ENCODE data around the gene PFDN6.
A peak's percentile ranks its signal among the peaks of the same experiment; 100 is the strongest.

The PFDN6 gene

DNA sequence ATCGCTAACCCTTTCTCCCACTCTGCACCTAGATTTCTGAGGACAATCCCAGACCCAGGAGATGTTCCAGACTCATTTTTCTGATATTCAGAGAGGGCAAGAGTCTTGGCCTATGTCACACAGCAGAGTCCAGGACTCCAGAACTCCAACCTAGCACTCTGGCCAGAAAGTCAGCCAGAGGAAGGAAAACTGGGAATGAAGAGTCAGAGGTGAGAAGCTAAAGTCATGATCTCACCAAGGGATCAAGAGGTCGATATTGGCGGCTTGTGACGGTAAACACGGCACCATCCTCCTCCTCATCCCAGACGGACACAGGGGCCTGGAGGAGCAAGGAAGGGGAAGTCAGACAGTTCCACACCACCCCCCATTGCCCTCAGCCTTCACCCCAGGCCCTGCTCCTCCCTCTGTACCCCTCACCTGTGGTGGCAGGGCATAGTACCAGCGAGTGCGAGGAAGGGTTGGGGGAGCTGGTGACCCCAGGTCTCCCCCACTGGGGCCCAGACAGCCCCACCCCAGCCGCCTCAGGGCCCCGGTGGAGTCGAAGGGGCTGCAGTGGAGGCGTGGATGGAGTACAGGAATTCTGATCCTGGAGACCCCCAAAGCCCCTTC, 7.5 kb downstream of the PFDN6 start:
- no peak for DNase-seq

DNA sequence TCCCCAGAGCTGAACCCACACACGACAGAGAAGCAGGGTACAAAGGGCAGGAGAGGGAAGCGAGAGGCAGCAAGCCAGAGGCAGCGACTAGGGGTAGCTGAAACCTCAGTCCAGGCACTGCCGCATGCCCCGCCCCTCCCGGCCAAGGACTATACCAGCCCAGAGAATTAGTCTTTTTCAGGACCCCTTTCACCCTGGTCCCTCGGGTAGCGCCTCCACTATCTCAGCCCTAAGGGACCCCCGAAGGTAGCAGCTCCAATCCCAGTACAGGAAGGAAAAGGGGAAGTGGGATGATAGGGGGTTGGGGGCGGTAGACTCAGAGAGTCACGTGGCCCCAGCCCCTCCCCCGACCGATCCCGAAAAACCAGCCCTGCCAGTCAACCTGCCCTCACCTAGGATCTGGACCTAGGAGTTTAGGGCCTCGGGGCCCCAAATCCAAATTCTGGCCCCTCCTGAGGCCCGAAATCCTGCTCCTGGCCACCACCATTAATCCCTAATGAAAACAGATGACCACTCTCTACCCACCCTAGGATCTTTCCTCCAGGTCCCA, 8.1 kb downstream of the PFDN6 start:
- DNase-seq, result peak in 1 of 2 donors; percentile 12

DNA sequence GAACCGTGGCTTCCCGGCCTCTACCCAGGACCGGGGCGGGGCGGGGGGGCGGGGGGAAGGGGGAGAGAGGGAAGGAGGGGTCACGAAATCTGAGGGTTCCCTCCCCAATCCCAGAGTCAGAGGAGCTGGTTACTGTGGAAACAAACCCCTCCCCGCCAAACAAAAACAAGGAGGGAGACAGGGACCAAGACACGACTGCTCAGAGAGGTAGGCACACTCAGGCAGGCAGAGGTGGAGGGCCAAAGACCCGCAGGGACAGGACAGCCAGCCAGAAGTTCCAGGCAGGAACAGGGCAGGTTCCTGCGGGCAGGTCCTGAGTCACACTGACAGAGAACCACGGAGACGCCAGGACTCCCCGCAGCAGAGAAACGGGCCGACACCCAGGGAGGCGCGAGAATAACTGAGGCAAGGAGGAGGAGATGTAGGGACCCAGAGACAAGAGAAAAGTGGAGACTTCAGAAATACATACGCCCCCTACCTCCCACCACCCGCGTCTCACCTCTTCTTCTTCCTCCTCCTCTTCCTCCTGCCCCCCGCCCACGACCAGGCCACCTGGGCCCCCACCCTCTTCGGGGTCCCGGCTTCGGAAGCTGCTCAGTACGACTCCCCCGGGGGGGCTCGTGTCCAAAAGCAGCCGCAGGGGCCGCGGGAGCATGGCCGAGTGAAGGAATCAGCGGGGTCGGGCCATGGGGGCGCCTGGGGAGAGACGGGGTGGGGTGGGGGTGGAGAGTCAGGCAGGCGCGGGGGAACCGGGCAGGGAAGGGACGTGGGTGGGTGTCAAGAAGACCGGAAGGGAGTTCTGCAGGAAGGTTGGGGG, 8.8 kb downstream of the PFDN6 start:
- peak; percentile 74 for DNase-seq

DNA sequence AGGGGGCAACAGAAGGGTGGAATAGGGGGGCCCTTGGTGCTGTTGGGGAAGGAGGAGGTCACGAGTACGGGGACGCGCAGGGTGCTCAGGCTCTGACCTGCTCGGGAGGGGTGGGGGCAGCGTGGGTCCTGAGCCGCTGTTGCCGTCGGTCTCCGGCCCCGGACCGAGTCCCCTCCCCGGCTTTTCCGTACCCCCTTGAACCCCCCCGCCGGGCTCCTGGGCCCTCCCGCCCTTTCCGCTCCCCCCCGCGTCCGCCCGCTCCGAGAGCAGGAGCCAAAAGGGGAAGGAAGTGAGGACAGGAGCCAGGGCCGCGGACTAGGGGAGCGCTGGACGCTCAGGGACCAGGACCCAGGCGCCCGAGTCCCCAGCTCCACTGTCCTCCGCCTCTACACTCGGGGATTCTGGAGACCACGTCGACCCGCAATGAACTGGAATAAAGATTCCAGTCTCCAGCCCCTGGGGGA, 9.4 kb downstream of the PFDN6 start, which contains the start of gene RGL2:
Gene RGL2, minus strand, starts transcription at position 170 of the 464 bp plus-strand sequence. CDS start 332 bp downstream, outside the sequence.
- peak in 1 of 2 donors; percentile 57 for DNase-seq

DNA sequence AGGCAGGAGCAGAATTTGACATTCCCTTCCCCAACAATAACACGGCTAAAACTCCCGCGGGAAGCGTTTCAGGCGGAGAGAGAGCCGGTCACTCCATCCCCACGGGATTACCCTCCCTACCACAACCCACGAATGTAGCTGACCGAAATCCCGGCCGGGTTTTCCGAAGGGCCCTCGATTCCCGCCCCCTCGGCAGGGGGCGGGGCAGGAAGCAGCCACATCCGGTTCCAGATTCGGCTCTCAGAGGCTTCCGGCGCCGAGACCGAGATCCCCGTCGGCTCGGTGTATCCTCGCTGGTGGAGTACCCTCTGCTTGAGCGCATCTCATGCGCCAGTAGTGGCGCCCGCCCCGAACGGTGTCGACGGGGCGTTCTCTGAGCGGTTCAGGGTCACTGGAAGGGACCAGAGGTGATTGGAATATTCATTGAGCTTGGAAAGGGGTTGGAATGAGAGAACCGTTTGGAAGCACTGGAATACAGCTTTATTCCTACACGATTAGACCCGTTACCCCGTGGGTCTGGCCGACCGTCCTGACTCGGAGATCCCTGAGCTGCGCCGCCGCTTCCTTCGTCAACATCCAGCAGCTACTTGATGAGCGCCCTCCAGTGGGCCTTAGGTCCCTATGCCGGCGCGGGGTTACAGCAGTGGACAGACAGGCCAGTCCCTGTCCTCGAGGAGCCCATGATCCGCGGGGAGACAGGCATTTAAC, 10.0 kb downstream of the PFDN6 start:
- peak; percentile 93 to 97 for DNase-seq

DNA sequence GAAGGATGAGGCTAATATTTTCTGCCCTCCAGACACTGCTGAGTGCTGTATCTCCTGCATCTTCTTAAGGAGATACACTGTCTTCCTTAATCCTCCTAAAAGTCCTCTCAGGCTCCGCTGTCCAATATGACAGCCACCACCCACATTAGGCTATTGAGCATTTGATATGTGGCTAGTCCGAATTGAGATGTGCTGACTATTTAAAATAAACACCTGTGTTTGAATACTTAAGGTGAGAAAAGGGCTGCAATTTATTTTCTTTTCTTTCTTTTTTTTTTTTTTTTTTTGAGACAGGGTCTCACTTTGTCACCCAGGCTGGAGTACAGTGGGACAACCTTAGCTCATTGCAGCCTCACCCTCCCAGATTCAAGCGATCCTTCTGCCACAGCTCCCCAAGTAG, 12.5 kb downstream of the PFDN6 start:
- DNase-seq, result no peak

DNA sequence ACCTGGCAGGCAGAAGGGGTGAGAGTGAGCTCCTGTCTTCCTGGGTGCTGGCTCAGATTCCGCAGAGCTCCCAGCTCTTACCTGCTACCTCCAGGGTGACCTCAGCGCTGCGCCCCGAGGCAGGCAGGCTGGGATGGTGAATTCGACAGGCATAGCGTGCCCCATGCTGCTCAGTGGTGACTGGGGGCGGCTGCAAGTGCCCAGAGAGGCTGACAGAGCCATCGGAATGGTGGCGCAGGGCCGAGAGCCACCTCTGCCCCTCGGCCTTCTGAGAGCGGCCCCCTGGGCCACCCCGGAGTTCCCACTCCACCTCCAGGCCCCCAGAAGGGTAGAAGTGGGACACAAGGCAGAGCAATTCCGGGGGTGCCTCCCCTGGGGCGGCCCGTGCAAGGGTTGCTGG, 14.8 kb downstream of the PFDN6 start:
- no peak for DNase-seq

DNA sequence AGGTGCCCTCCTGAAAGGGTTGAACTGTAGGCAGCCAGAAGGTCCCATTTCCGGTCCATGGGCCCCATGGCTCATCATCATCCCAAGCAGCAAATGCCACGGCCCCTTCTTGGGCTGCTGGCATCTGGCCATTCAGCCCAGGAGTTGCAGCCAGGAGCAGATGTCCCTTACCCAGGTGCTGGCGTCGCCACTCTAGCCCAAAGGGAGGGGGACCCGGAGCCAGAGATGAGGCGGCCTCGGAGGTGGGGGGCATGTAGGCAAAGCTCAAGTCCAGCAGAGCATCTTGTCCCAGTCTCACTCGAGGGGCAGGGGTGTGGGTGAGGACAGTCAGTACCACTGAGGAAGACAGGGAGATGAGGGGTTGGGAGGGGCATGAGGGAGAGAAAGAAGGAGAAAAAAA, 15.7 kb downstream of the PFDN6 start:
- no peak for DNase-seq

DNA sequence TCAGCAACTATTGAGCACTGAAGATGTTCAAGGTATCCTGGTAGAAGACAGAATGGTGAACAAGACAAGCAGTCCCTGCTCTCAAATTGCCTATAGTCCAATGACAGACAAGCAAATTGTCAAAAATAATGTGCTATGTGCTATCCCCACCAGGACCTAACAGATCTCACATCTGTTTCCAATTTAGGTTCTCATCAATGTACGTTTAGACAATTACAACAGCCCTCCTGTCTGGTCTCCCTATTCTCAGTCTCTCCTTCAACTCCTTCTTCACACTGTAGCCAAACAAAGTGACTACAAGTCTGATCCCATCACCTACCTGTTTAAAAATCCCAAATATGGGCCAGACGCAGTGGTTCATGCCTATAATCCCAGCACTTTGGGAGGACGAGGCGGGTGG, 17.0 kb downstream of the PFDN6 start:
- DNase-seq, result no peak

DNA sequence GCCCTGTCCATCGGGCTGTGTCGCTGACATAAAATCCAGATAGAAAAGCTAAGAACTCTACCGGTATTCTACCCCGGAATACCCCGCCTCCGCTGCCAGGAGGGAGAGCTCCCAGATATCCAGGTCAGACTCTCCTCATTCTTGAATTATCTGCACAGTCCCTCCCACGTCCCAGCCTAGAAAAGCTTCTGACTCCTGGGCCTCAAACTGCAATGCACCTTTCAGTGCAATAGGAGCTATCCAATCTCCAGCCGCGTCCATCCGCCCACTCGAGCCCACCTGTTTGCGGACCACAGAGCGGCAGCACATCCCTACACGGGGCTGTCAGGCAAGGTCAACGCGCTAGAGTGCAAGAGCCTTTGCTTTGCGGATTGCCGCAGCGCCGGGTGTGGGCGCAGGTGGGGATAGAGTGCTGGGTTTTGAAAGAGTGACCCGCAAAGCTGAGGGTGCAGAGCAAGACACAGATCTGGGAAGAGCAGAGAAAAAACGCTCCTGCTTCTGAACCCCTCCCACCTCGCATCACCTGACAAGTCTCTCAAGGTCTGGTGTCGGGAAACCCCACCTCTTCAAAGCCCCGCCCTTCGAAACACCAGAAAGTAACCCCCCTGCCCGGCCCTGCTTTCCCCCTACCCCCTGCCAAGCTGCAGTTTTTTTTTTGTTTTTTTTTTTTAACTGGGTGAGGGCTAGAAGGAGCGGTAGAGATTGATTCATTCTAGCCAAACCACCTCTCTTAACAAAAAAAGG, 23.1 kb downstream of the PFDN6 start:
- DNase-seq, result peak; percentile 59 to 82

DNA sequence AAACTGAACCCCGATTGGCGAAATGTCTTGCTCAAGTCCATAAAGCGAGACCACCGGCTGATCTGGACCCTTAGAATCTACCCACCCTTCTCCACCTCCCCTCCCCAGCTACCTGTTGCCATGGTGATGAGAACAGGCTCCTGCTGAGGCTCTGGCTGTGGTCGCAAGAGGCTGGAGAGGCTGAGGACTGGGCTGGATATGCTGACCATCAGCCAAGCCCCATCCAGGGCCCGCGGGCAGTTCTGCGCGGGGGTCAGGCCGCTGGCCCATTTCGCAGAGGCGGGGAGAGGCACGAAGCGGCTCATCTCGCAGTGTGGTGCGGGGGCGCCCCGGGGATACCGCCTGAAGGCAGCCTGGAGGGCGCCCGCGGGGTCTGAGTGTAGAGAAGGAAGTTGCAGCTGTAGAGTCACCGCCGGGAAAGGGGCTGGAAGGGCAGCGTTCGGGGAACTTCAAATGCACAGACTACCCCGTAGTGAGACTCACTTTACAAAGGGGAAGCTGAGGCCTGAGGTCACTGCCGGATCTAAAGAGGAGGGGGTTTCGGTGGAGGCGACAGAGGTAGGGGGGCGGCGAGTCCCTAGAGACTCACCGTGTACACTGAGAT, 23.8 kb downstream of the PFDN6 start:
- DNase-seq, result peak; percentile 77 to 80

DNA sequence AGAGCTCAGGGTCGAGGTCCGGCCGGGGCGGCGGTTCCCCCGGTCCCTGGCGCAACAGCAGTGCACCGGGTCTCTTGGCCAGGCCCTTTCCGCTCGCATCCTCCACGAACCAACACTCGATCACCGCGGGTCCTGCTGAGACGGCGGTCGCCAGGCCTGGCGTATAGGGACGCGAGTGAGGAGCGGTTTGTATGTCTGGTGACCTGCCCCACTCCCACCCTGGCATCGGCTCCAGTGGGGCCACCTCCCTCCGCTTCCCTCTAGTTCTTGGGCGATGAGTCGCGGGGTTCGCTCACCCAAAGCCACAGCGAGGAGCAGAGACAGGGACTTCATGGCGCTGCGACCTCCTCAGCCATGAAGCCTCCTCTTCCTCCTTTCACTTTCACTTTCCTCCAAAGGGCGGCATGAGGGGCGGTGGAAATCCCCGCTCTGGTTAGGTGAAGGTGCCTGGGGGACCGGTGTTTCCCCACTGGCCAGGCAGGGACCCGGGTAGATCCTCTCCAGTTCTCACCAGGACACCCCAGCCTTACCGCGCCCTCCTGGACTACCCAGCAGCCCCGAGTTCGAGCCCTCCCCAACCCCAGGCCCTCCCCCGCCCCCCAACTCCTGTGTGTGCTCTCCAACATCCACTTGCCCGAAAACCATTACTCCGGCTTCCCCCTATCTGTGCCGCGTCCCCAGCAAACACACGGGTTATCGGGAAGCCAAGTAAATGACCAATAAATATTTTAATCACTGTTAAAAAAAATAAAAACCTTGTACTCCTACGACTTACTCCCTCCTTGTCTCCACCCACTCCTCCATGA, 24.5 kb downstream of the PFDN6 start, which contains the start of gene TAPBP:
Gene TAPBP, minus strand, starts transcription at position 370 of the 806 bp plus-strand sequence. Its CDS starts 37 bp downstream, at position 333.
- peak; percentile 86 to 91 for DNase-seq

DNA sequence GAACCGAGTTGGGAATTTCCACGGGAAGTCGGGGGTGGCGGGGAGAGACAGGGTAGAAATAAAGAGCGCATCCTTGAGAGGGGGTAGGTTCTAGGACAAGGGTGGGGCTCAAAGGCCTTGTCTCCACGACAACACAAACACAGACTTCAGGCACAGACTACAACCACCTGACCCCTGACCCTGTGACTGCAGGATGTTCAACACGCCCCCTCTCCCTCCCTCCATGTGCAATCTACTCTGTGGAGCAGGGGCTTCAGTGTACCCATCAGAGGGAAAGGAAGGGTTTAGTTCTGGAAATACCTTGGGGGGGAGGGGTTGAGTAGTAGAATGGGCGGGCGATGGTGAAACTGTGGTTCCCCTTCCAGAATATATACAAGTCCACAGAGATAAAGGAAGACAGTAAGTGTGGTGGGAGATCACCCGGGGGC, 25.1 kb downstream of the PFDN6 start:
- DNase-seq, result peak; percentile 97 to 98

DNA sequence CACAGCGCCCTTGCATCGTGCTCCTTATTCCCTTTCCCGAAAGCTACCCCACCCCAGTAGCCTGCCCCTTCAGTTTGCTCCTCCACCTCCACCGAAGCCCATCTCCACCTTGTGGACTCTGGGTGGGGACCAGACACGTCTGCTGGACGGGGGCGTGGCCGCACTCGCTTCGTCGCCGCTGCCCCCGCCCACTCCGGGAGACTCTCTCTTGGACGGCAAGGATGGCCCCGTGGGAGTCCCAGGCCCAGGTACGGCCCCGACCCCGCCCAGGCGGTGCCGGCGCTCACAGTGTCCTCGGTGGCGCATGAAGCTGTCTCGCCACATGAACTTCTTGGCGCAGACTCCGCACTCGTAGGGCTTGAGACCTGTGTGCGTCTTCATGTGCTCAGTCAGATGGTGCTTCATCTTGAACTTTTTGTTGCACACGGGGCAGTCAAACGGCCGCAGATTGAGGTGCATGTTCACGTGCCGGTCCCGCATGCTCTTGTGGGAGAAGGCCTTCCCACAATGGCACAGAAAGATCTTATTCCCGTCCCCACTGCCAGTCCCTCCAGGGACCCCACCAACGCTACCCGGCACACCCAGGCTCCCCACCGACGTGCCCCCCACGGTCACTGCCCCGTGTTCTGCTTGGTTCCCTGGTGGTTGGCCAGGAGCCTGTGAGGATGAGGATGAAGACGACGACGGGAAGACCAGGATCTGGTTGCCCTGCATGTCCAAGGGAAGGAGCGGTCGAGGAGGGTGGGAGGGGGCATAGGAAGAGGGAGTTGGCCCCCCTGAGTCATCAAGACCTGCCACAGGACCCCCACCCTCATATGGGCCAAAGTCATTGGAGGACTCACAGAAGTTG, 25.8 kb downstream of the PFDN6 start:
- no peak for DNase-seq

DNA sequence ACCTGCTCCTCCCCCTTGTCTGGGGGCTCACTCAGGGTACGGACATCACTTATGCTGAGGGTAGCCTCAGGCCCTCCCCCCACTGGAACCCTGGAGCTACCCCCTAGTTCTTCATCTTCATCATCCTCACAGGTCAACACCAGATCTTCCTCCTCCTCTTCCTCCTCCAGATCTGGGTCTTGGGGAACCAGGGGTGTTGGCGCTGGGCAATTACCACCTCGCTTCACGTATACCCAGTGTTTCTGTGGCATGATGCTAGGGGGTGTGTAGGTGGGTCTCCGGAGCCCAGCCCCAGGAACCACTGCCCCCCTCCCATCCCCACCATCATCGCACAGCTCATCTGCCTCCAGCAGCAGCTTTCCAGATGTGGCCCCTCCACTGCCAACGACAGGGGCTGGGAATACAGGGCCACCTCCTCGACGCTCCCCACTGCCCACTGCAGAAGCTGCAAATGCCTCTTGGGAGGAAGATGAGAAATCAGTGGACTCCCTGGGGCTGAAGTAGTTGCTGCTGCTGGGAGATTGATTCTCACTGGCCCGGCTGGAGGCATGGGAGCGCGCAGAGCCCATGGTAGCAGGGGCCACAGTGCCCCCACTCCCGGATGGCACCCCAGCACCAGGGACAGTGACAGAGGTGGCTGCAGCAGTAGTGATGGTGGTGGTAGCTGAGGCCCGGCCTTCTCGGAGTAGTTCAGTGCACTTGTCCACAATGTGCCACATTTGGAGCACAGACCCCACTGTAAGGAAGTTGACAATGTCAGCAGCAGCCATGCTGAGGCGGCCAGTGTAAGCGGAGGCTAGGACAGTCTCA, 26.6 kb downstream of the PFDN6 start:
- DNase-seq, result no peak

DNA sequence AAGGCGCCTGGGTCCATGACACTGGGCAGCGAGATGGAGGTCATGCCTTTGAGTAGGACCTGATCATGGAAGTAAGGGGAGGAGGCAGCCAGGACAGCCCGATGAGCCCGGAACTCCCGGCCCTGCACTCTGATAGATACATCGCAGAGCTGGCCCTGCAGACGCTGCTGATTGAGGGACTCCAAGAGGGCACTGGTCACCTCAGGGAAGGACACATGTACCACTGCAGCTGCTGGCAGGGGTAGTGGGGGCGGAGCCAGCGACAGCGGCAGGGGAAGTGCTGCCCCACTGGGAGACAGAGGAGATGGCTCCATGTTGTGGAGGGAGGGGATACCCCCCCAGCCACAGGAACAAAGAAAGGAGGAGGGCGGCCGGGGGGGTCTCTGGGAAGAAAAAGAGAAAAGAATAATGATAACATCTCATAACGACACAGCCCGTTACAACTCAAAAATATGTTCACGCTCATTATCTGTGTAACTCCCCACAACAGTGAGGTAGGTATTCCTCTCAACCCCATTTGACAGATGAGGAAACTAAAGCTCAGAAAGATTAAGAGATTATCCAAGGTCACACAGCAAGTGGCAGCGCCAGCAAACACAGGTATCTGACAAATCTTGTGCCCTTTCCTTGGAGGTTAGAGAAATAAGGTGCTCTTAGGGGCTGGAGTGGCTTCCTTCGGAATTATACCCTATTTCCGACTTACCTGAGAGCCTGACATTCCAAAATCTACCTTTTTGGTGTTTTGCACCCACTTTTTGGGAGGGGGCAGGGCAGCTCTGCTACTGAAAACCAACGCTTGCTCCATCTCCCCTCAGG, 27.4 kb downstream of the PFDN6 start:
- DNase-seq, result no peak

DNA sequence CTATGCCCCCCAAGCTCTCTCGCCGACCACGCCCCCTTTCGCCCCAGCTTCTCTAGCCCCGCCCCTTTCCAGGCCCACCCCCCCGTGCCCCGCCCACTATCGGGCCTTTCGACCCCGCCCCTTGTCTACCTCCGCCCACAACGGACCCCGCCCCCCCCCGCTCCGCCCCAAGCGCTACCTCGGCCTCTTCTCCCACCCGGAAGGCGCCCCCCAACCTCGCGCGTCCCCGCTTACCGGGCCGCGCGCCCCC, 27.9 kb downstream of the PFDN6 start:
- no peak for DNase-seq

DNA sequence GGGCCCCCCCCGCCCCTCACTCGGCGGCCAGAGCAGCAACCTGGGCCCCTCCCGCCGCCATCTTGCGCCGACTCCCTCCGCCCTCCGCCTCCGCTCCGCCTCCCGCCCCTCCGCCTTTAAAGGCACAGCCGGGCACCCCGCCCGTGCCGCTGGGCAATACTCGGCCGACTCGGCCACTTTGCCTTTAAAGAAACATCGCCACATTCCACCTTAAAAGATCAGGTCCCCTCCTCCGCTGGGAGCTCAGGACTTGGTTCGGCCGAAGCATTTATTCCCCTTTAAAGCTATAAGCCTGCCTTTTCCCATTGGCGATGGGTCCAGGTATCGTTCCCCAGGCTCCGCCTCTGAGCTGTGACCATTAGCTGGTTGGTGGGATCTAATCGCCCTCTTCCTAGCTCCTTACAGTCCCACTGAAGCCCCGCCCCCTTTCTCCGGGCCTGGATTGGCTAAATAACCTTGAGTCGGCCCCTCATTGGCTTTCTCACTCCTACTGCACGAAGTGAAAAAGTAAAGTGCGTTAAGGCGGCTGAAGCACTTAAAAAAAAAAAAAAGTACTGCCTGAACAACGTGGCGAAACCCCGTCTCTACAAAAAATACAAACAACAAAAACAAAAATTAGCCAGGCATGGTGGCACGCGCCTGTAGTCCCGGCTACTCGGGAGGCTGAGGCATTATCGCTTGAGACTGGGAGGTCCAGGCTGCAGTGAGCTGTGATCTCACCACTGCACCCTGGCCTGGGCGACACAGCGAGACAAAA, 28.4 kb downstream of the PFDN6 start, which contains the start of gene ZBTB22:
Gene ZBTB22, minus strand, starts transcription at position 76 of the 757 bp plus-strand sequence. CDS start 828 bp downstream, outside the sequence.
- peak; percentile 98 to 99 for DNase-seq
